SK-N-SH (cell line): ENCODE results near the gene RPL21. TPM values are rescaled to one million over a fixed set of nuclear protein-coding genes. Genes with fewer than 3 reads are reported as not detected.

ENCODE experiments used
- CTCF ChIA-PET: fragments of 300-600, 350-600 bp; formaldehyde crosslinking; extraction: SDS; loops from one replicate; lab custom pipeline; 2021; lab: Yijun Ruan, JAX
- POLR2A ChIA-PET: fragments of 350-600 bp; sonication (Branson Sonifier 250); formaldehyde crosslinking; extraction: SDS; loops from one replicate; lab custom pipeline; 2020; ENCODE audit warnings: antibody characterized with exemption, inconsistent platforms; lab: Yijun Ruan, JAX
- DNase-seq: peaks from one replicate; pipeline ENCODE4 v3.0.0; 2012
- H2AFZ ChIP-seq: fragments of 200-600 bp; sonication (generic); 2 replicates; pipeline ENCODE4 v1.8.1; 2016; ENCODE audit warnings: antibody characterized with exemption, mild to moderate bottlenecking, low read depth
- H3F3A ChIP-seq: fragments of 200-600 bp; sonication (generic); replicated peaks from 2 replicates; pipeline ENCODE3; 2016; ENCODE audit warnings: antibody characterized with exemption, mild to moderate bottlenecking; ENCODE audit not compliant: insufficient read depth
- H3K27ac ChIP-seq, 2 experiments: fragments of 200-500 bp in 1 of 2; fragments of 200-600 bp in 1 of 2; sonication (Bioruptor generic) in 1 of 2; sonication (generic), shearing (Covaris generic) in 1 of 2; 2 replicates each; pipeline versions ENCODE4 v1.5.1 to v1.6.1; 2014 to 2016; ENCODE audit warnings: low read depth in 2 of 2, inconsistent platforms in 1 of 2, low read length in 1 of 2, mild to moderate bottlenecking in 1 of 2, mixed read lengths in 1 of 2
- H3K27me3 ChIP-seq: fragments of 200-600 bp; sonication (generic), shearing (Covaris generic); 2 replicates; pipeline ENCODE4 v1.6.1; 2016; ENCODE audit warnings: mixed run types; ENCODE audit not compliant: insufficient read depth
- H3K36me3 ChIP-seq, 2 experiments: fragments of 200-500 bp in 1 of 2; fragments of 200-600 bp in 1 of 2; sonication (Bioruptor generic) in 1 of 2; sonication (generic) in 1 of 2; replicated peaks in 1 of 2; 2 replicates each; pipeline versions ENCODE3 to v1.5.1; 2014 to 2016; ENCODE audit warnings: low read length in 1 of 2, mild to moderate bottlenecking in 1 of 2; ENCODE audit not compliant: insufficient read depth in 2 of 2, control insufficient read depth in 1 of 2
- H3K4me1 ChIP-seq, 2 experiments: fragments of 200-500 bp in 1 of 2; fragments of 200-600 bp in 1 of 2; sonication (Bioruptor generic) in 1 of 2; sonication (generic), shearing (Covaris generic) in 1 of 2; 2 replicates each; pipeline versions ENCODE4 v1.5.1 to v1.6.1; 2014 to 2016; ENCODE audit warnings: low read depth in 1 of 2, low read length in 1 of 2, mixed run types in 1 of 2; ENCODE audit not compliant: insufficient read depth in 2 of 2, control insufficient read depth in 1 of 2
- H3K4me2 ChIP-seq: fragments of 200-600 bp; sonication (generic), shearing (Covaris generic); 2 replicates; pipeline ENCODE4 v1.6.1; 2017; ENCODE audit warnings: mixed run types
- H3K4me3 ChIP-seq, 2 experiments: fragments of 200-500 bp in 1 of 2; fragments of 200-600 bp in 1 of 2; sonication (Bioruptor generic) in 1 of 2; sonication (generic), shearing (Covaris generic) in 1 of 2; 2 replicates each; pipeline versions ENCODE4 v1.5.1 to v1.8.1; 2014 to 2016; ENCODE audit warnings: low read depth in 2 of 2, inconsistent platforms in 1 of 2, low read length in 1 of 2, mild to moderate bottlenecking in 1 of 2, mixed read lengths in 1 of 2, moderate library complexity in 1 of 2
- H3K79me2 ChIP-seq: fragments of 200-600 bp; sonication (generic); 2 replicates; pipeline ENCODE4 v1.8.1; 2017; ENCODE audit warnings: mild to moderate bottlenecking; ENCODE audit not compliant: insufficient read depth
- H3K9ac ChIP-seq: fragments of 200-600 bp; sonication (generic); 2 replicates; pipeline ENCODE4 v1.6.1; 2017; ENCODE audit warnings: mixed run types
- H3K9me2 ChIP-seq: fragments of 200-600 bp; sonication (generic); 2 replicates; pipeline ENCODE4 v1.6.1; 2017; ENCODE audit warnings: mixed run types
- H3K9me3 ChIP-seq: fragments of 200-600 bp; sonication (generic); 2 replicates; pipeline ENCODE4 v1.6.1; 2017; ENCODE audit warnings: mixed run types, mild to moderate bottlenecking, moderate library complexity
- H4K20me1 ChIP-seq: fragments of 200-600 bp; sonication (generic); 2 replicates; pipeline ENCODE4 v1.6.1; 2017; ENCODE audit warnings: mild to moderate bottlenecking, mixed run types; ENCODE audit not compliant: insufficient read depth
- EP300 ChIP-seq, 2 experiments: IDR thresholded peaks; 2 replicates each; pipeline versions ENCODE4 v1.4.0 to v1.6.1; 2012; ENCODE audit warnings: borderline replicate concordance in 1 of 2, low read depth in 1 of 2, low read length in 1 of 2
- FOXM1 ChIP-seq: IDR thresholded peaks from 2 replicates; pipeline ENCODE4 v1.4.0; 2012; ENCODE audit warnings: low read depth, mild to moderate bottlenecking
- MEF2A ChIP-seq: IDR thresholded peaks from 2 replicates; pipeline ENCODE4 v1.4.0; 2012; ENCODE audit warnings: low read depth, borderline replicate concordance
- MXI1 ChIP-seq: IDR thresholded peaks from 2 replicates; pipeline ENCODE4 v1.6.1; 2012; ENCODE audit warnings: mild to moderate bottlenecking, low read depth, low read length, improper control_type of control experiment
- NFIC ChIP-seq: IDR thresholded peaks from 2 replicates; pipeline ENCODE4 v1.4.0; 2012; ENCODE audit warnings: borderline replicate concordance
- POLR2AphosphoS5 ChIP-seq: IDR thresholded peaks from 2 replicates; pipeline ENCODE4 v1.6.1; 2012; ENCODE audit warnings: low read depth, low read length
- RAD21 ChIP-seq: IDR thresholded peaks from 2 replicates; pipeline ENCODE4 v1.6.1; 2012; ENCODE audit warnings: mild to moderate bottlenecking, low read length
- RCOR1 ChIP-seq: fragments of 150-350 bp; IDR thresholded peaks from 2 replicates; pipeline ENCODE4 v1.6.1; 2017; ENCODE audit warnings: antibody characterized with exemption, low read length
- RXRA ChIP-seq: IDR thresholded peaks from 2 replicates; pipeline ENCODE4 v1.4.0; 2012; ENCODE audit warnings: low read depth, mild to moderate bottlenecking, borderline replicate concordance
- SIN3A ChIP-seq: IDR thresholded peaks from 2 replicates; pipeline ENCODE4 v1.6.1; 2012; ENCODE audit warnings: low read depth, mild to moderate bottlenecking, low read length, moderate library complexity, borderline replicate concordance
- SMC3 ChIP-seq: IDR thresholded peaks from 2 replicates; pipeline ENCODE4 v1.6.1; 2012; ENCODE audit warnings: low read depth, low read length, improper control_type of control experiment
- TAF1 ChIP-seq: IDR thresholded peaks from 2 replicates; pipeline ENCODE4 v1.6.1; 2012; ENCODE audit warnings: low read depth, mild to moderate bottlenecking, low read length, moderate library complexity, borderline replicate concordance
- WGBS: methylation state at CpG from one replicate; pipeline ENCODE4 v1.1.6; 2017; ENCODE audit warnings: low lambda C conversion rate; 5-methylcytosine and 5-hydroxymethylcytosine counted together
- polyA plus RNA-seq, 3 experiments: library from polyadenylated mRNA; depleted of rRNA; stranded (reverse); fragments of >200 nt; gene quantifications; 2 replicates each; pipeline ENCODE4 v1.2.3, GENCODE V29; 2012
- TF ChIP-seq, protein P1 (sequence below): fragments of 200-600 bp; sonication (generic); IDR thresholded peaks from 2 replicates; pipeline ENCODE4 v1.6.1; 2017; ENCODE audit warnings: antibody characterized with exemption, mild to moderate bottlenecking, moderate library complexity
- TF ChIP-seq, protein P2 (sequence below): IDR thresholded peaks from 2 replicates; pipeline ENCODE4 v1.4.0; 2012; ENCODE audit warnings: low read depth, borderline replicate concordance
- TF ChIP-seq, protein P3 (sequence below): IDR thresholded peaks from 2 replicates; pipeline ENCODE4; 2012
- TF ChIP-seq, protein P4 (sequence below): fragments of 150-350 bp; IDR thresholded peaks from 2 replicates; pipeline ENCODE4 v1.6.1; 2017; ENCODE audit warnings: antibody characterized with exemption, low read length, low read depth, borderline replicate concordance
- TF ChIP-seq, protein P5 (sequence below): IDR thresholded peaks from 2 replicates; pipeline ENCODE4 v1.4.0; 2012; ENCODE audit warnings: low read depth, borderline replicate concordance
- TF ChIP-seq, protein P6 (sequence below): fragments of 150-350 bp; IDR thresholded peaks from 2 replicates; pipeline ENCODE4 v1.6.1; 2016; ENCODE audit warnings: mild to moderate bottlenecking, low read depth, low read length

Gene RPL21
- polyA plus RNA-seq, 1 of the 3 experiments (the other 2 are of a cell fraction): 1,261 TPM

DNA sequence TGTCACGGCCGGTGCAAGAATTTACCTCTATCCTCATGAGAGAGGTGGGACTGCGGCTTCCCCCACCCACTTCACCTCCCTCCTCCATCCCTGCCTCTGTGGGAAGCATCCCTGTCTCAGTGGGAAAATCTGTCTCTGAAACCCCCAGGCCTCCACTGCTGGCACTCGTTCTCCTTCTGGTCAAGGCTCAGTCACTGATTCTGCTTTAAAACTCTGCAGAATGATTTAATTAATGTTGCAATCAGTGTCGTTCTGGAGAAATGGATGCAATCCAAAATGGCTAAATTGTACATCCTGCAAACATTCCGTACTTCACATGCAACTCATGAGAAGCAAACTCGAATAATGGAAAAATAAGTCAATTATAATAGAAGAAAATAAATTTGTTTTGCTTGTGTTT is 24.8 kb downstream of the RPL21 start:
- Histone ChIP-seq H3K9me3 (no peaks in the 10 kb centered on the region), H3K27me3 (no peaks in the 10 kb centered on the region; the same call in 1 of the 2 replicates), H3K36me3 (no peaks in the 10 kb centered on the region), H3K9me2 (no peaks in the 10 kb centered on the region), H3K4me2 (no peak overlapping the region), H3K27ac (no peak overlapping the region), H2AFZ (no peak overlapping the region), H3K79me2 (no peaks in the 10 kb centered on the region), H3K4me1 (peaks cover 6 to 18% of the 10 kb centered on the region in 2 experiments; a peak in 2 of 4 replicates), H3F3A (peaks cover 10% of the 10 kb centered on the region), H3K4me3 (no peak overlapping the region), H4K20me1 (no peaks in the 10 kb centered on the region), H3K9ac (no peak overlapping the region)
- 28% methylated on average over 7 of the region's 7 CpGs for WGBS
- TF ChIP-seq EP300 (IDR thresholded peaks at IDR 0.05; ENCODE audit: borderline replicate concordance in 1 of 2, low read depth in 1 of 2, low read length in 1 of 2) (peak in 1 of 2 experiments; percentile 44; a peak in 2 of 4 replicates), RXRA (no peak), MXI1 (peak; percentile 22; the same call in 1 of the 2 replicates), POLR2AphosphoS5 (no peak), RCOR1 (peak; percentile 89)
- TF ChIP-seq, protein P1, sequence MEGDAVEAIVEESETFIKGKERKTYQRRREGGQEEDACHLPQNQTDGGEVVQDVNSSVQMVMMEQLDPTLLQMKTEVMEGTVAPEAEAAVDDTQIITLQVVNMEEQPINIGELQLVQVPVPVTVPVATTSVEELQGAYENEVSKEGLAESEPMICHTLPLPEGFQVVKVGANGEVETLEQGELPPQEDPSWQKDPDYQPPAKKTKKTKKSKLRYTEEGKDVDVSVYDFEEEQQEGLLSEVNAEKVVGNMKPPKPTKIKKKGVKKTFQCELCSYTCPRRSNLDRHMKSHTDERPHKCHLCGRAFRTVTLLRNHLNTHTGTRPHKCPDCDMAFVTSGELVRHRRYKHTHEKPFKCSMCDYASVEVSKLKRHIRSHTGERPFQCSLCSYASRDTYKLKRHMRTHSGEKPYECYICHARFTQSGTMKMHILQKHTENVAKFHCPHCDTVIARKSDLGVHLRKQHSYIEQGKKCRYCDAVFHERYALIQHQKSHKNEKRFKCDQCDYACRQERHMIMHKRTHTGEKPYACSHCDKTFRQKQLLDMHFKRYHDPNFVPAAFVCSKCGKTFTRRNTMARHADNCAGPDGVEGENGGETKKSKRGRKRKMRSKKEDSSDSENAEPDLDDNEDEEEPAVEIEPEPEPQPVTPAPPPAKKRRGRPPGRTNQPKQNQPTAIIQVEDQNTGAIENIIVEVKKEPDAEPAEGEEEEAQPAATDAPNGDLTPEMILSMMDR: no peak
- DNase-seq: peak; percentile 60
- ChIA-PET POLR2A (no interaction called here), CTCF (interaction anchor here (0.9 to 1.8 kb wide), 2 partner anchors 8 to 86 kb away, joined by 3 to 7 read pairs; no protein-coding TSS in a partner anchor)

DNA sequence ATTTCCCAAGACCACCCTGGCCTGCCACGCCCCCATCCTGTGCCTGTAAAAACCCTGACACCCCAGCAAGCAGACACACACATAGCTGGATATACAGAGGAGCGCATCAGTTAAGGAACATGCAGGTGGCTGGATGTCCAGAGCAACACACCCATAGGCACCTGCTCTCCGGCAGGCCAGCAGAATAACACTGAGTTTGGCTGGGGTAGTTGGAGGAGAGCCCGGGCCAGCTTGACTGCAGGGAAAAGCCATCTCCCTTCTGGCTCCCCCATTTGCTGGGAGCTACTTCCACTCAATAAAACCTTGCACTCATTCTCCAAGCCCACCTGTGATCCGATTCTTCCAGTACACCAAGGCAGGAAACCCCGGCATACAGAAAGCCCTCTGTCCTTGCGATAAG is 28.1 kb downstream of the RPL21 start:
- Histone ChIP-seq H3K4me1 (peaks cover 0 to 13% of the 10 kb centered on the region in 2 experiments; a peak in 2 of 4 replicates), H3K9me3 (no peaks in the 10 kb centered on the region), H3F3A (no peaks in the 10 kb centered on the region), H3K36me3 (no peaks in the 10 kb centered on the region), H3K27me3 (no peaks in the 10 kb centered on the region; the same call in 1 of the 2 replicates), H3K79me2 (no peaks in the 10 kb centered on the region), H3K4me2 (no peak overlapping the region), H3K9me2 (no peaks in the 10 kb centered on the region), H3K4me3 (no peak overlapping the region), H3K27ac (no peak overlapping the region), H3K9ac (no peak overlapping the region), H4K20me1 (no peaks in the 10 kb centered on the region), H2AFZ (no peak overlapping the region)
- ChIA-PET POLR2A (no interaction called here), CTCF (interaction anchor here (1.1 to 3.5 kb wide), 3 partner anchors 8 to 294 kb away, joined by 3 to 20 read pairs (median 6); partner anchors contain the start of gene RASL11A)
- TF ChIP-seq, protein P2, sequence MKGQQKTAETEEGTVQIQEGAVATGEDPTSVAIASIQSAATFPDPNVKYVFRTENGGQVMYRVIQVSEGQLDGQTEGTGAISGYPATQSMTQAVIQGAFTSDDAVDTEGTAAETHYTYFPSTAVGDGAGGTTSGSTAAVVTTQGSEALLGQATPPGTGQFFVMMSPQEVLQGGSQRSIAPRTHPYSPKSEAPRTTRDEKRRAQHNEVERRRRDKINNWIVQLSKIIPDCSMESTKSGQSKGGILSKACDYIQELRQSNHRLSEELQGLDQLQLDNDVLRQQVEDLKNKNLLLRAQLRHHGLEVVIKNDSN: no peak
- TF ChIP-seq SMC3 (no peak), NFIC (no peak), SIN3A (no peak), RCOR1 (no peak), MEF2A (no peak), RAD21 (no peak), TAF1 (no peak), RXRA (no peak), FOXM1 (no peak)
- TF ChIP-seq, protein P3, sequence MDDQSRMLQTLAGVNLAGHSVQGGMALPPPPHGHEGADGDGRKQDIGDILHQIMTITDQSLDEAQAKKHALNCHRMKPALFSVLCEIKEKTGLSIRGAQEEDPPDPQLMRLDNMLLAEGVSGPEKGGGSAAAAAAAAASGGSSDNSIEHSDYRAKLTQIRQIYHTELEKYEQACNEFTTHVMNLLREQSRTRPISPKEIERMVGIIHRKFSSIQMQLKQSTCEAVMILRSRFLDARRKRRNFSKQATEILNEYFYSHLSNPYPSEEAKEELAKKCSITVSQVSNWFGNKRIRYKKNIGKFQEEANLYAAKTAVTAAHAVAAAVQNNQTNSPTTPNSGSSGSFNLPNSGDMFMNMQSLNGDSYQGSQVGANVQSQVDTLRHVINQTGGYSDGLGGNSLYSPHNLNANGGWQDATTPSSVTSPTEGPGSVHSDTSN: no peak
- TF ChIP-seq, protein P4, sequence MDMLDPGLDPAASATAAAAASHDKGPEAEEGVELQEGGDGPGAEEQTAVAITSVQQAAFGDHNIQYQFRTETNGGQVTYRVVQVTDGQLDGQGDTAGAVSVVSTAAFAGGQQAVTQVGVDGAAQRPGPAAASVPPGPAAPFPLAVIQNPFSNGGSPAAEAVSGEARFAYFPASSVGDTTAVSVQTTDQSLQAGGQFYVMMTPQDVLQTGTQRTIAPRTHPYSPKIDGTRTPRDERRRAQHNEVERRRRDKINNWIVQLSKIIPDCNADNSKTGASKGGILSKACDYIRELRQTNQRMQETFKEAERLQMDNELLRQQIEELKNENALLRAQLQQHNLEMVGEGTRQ: no peak
- TF ChIP-seq, protein P5, sequence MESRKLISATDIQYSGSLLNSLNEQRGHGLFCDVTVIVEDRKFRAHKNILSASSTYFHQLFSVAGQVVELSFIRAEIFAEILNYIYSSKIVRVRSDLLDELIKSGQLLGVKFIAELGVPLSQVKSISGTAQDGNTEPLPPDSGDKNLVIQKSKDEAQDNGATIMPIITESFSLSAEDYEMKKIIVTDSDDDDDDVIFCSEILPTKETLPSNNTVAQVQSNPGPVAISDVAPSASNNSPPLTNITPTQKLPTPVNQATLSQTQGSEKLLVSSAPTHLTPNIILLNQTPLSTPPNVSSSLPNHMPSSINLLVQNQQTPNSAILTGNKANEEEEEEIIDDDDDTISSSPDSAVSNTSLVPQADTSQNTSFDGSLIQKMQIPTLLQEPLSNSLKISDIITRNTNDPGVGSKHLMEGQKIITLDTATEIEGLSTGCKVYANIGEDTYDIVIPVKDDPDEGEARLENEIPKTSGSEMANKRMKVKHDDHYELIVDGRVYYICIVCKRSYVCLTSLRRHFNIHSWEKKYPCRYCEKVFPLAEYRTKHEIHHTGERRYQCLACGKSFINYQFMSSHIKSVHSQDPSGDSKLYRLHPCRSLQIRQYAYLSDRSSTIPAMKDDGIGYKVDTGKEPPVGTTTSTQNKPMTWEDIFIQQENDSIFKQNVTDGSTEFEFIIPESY: no peak
- TF ChIP-seq, protein P6, sequence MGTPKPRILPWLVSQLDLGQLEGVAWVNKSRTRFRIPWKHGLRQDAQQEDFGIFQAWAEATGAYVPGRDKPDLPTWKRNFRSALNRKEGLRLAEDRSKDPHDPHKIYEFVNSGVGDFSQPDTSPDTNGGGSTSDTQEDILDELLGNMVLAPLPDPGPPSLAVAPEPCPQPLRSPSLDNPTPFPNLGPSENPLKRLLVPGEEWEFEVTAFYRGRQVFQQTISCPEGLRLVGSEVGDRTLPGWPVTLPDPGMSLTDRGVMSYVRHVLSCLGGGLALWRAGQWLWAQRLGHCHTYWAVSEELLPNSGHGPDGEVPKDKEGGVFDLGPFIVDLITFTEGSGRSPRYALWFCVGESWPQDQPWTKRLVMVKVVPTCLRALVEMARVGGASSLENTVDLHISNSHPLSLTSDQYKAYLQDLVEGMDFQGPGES: no peak
- 67% methylated on average over 5 of the region's 7 CpGs for WGBS
- DNase-seq: no peak
